Breast epithelium (tissue), 4 donors: ENCODE results near the gene THOP1. TPM values are rescaled to one million over a fixed set of nuclear protein-coding genes. Genes with fewer than 3 reads are reported as not detected.

ENCODE experiments used
- DNase-seq, 2 donors: peaks; one replicate each; pipeline ENCODE4 v3.0.0-alpha.2; 2019; ENCODE audit warnings: low spot score in 2 of 2
- H3K27ac ChIP-seq, 2 donors: fragments of 200-600 bp; sonication (generic) in 1 of 2; one replicate each; pipeline ENCODE4 v1.5.1; 2016 to 2019; ENCODE audit warnings: mild to moderate bottlenecking in 1 of 2
- H3K27me3 ChIP-seq, 2 donors: fragments of 200-600 bp; sonication (generic) in 1 of 2; one replicate each; pipeline versions ENCODE4 v1.5.1 to v1.6.0; 2017 to 2019; ENCODE audit warnings: control low read depth in 1 of 2, mild to moderate bottlenecking in 1 of 2
- H3K36me3 ChIP-seq: fragments of 200-600 bp; one replicate; pipeline ENCODE4 v1.5.1; 2019
- H3K4me1 ChIP-seq, 2 donors: fragments of 200-600 bp; sonication (generic); one replicate each; pipeline ENCODE4 v1.5.1; 2016 to 2019; ENCODE audit warnings: control low read depth in 1 of 2
- H3K4me3 ChIP-seq, 3 donors: fragments of 200-600 bp; sonication (generic); 1 replicate in 2 of 3; 2 replicates in 1 of 3; pipeline ENCODE4 v1.5.1; 2016 to 2019; ENCODE audit warnings: mild to moderate bottlenecking in 3 of 3, moderate library complexity in 2 of 3
- H3K9me3 ChIP-seq, 2 donors: fragments of 200-600 bp; sonication (generic) in 1 of 2; one replicate each; pipeline ENCODE4 v1.5.1; 2016 to 2019; ENCODE audit warnings: control low read depth in 1 of 2
- POLR2A ChIP-seq: fragments of 450-650 bp; IDR thresholded peaks from one replicate; pipeline ENCODE4 v1.6.1; 2016; ENCODE audit warnings: antibody characterized with exemption, mild to moderate bottlenecking, moderate library complexity
- POLR2AphosphoS5 ChIP-seq, 3 donors: sonication (generic); formaldehyde crosslinking; IDR thresholded peaks; one replicate each; pipeline ENCODE4 v1.6.1; 2017; ENCODE audit warnings: antibody characterized with exemption in 3 of 3
- intact Hi-C: fragments of 100-400 bp; cut with DNase I; formaldehyde crosslinking; loops from one replicate; pipeline ENCODE4 v1.15.1; 2023; ENCODE audit warnings: low total_unique reads
- total RNA-seq, 3 donors: library from RNA; depleted of rRNA; stranded (reverse); fragments of >200 nt; gene quantifications; one replicate each; pipeline ENCODE4 v1.1.0, GENCODE V29; 2016
- TF ChIP-seq, protein P1 (sequence below), 3 donors: fragments of 450-650 bp; IDR thresholded peaks; one replicate each; pipeline ENCODE4 v1.5.1; 2016 to 2017; ENCODE audit warnings: antibody characterized with exemption in 3 of 3, mild to moderate bottlenecking in 3 of 3, moderate library complexity in 3 of 3

The THOP1 gene
- total RNA-seq, result 10 to 100 TPM; 26.2 to 40.0 (median 39.1) TPM

DNA sequence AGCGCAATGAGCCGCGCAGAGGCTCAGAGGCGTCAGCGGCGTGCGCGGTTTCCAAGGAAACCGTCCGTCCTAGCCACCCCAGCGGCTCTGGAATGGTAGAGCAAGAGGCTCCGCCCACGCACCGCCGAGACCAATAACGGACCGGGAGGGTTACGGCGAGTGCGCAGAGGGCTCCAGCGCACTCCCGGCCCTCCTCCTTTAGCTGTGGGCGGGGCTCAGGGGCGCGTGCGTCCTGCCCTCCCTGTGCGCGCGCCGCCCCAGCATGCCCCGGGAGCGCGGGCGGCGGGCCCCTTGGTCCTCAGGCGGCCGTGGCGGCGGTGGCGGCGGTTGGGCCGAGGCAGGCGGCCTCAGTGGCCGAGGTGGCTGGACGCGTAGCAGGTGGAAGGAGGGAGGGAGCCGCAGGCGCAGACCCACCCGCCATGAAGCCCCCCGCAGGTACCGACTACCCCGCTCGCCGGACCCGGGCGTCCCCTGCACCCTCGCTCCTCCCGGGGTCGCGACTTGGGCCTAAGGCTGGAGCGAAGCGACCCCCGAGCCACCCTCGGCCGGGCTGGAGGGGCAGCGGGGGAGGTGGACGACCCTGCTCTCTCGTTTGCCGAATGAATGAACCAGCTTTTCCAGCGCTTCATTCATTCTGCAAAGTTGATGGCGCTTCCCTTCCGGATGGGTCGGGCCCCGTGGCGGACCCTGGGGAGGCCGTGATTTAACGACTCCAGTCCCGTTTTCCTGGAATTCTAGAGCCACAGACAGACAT lies at the start of gene THOP1:
Gene THOP1, plus strand, starts transcription at position 260 of the 754 bp plus-strand sequence. Its CDS starts 160 bp downstream, at position 420.
- peak; percentile 98 for DNase-seq
- Histone ChIP-seq H3K27ac (peak within 1 kb of the TSS; percentile 82 to 84), H3K27me3 (no peaks in the 10 kb centered on the region), H3K4me1 (peaks cover 5 to 19% of the 10 kb centered on the region in 2 donors), H3K36me3 (no peaks in the 10 kb centered on the region), H3K4me3 (peak within 1 kb of the TSS; percentile 54 to 89 (median 83)), H3K9me3 (no peaks in the 10 kb centered on the region)
- intact Hi-C loops, result no loop called here
- TF ChIP-seq POLR2A (no peak), POLR2AphosphoS5 (IDR thresholded peaks at IDR 0.05) (peak; percentile 14 to 31 (median 27))
- TF ChIP-seq, protein P1, sequence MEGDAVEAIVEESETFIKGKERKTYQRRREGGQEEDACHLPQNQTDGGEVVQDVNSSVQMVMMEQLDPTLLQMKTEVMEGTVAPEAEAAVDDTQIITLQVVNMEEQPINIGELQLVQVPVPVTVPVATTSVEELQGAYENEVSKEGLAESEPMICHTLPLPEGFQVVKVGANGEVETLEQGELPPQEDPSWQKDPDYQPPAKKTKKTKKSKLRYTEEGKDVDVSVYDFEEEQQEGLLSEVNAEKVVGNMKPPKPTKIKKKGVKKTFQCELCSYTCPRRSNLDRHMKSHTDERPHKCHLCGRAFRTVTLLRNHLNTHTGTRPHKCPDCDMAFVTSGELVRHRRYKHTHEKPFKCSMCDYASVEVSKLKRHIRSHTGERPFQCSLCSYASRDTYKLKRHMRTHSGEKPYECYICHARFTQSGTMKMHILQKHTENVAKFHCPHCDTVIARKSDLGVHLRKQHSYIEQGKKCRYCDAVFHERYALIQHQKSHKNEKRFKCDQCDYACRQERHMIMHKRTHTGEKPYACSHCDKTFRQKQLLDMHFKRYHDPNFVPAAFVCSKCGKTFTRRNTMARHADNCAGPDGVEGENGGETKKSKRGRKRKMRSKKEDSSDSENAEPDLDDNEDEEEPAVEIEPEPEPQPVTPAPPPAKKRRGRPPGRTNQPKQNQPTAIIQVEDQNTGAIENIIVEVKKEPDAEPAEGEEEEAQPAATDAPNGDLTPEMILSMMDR (IDR thresholded peaks at IDR 0.05), result peak in 1 of 3 donors; percentile 18

DNA sequence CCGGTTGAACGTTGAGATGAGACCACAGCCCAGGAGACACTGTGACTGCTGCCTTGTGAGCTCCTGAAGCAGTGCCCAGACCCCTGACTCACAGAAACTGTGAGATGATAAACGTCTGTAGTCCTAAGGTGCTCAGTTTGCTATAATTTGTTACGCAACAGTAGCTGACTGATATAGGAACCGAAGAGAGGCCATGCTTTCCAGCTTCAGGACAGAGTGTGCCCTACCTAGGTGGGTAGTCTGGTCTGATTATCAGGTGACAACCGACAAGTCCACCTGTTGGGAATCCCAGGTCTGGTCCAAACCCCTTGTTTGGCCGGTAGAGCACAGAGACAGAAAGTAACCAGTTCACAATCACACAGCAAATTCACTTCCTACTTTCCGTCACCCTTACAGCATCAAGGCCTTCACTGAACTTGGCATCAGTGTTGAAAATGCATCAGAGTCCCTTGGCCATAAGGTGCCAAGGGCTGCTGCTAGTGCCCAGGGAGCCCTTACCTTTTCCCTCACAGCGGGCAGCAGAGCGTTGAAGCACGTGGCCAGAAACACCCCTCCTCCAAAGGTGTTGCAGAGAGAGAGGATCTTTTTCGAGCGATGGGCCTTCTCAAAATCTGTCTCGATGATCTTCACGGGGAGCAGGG lies 48.6 kb upstream of the THOP1 start:
- no peak for DNase-seq
- no peaks in the 10 kb centered on the region for H3K36me3 ChIP-seq
- H3K4me1 ChIP-seq, result peaks cover 0 to 3% of the 10 kb centered on the region in 2 donors
- TF ChIP-seq POLR2A, result no peak
- TF ChIP-seq, protein P1 (IDR thresholded peaks at IDR 0.05), result no peak
- no peak for TF ChIP-seq POLR2AphosphoS5 (IDR thresholded peaks at IDR 0.05)
- no peak overlapping the region for H3K27ac ChIP-seq
- intact Hi-C loops, result no loop called here
- H3K27me3 ChIP-seq, result no peaks in the 10 kb centered on the region
- H3K4me3 ChIP-seq, result no peak overlapping the region
- H3K9me3 ChIP-seq, result no peaks in the 10 kb centered on the region

DNA sequence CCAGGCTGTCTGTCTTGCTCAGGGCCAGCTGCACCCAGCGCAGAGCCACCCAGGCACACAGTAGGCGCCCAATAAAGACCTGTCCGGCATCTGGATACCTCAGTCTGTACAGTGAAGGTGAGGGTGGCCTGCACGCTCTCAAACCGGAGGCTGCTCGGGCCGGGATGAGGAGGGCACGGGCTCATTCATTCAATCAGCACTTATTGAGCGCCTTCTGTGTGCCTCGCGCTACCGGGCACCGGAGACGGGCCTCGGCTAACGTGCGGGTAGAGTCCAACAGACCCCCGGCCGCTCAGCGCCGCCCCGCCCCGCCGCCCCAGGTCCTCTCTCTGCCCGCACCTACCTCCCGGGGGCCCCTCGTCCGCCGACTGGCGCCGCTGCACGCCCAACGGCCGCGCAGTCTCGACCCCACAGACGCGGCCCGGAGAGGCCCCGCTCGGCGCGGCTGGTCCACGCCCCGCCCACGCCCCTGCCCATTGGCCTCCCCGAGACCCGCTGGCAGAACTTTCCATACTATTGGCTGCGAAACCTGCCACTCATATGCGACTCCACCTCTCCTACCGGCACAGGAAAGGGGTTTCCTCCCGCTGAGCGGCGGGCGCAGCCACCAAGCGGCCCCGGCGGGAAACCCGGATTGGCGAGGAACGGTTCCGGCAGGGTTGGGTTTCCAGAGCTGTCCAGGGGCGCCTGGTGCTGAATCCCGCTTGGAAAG lies 45.5 kb upstream of the THOP1 start, which contains the start of gene SLC39A3:
Gene SLC39A3, minus strand, starts transcription at position 416 of the 712 bp plus-strand sequence. CDS start 2,760 bp downstream, outside the sequence.
- TF ChIP-seq POLR2A (no peak), POLR2AphosphoS5 (IDR thresholded peaks at IDR 0.05) (peak; percentile 48 to 72 (median 61))
- TF ChIP-seq, protein P1 (IDR thresholded peaks at IDR 0.05), result peak in 2 of 3 donors; percentile 22 to 47
- no peaks in the 10 kb centered on the region for H3K36me3 ChIP-seq
- DNase-seq, result peak; percentile 97 to 99
- intact Hi-C loops, result no loop called here
- H3K4me1 ChIP-seq, result peaks cover 0 to 3% of the 10 kb centered on the region in 2 donors
- H3K9me3 ChIP-seq, result no peaks in the 10 kb centered on the region
- H3K27me3 ChIP-seq, result no peaks in the 10 kb centered on the region
- H3K4me3 ChIP-seq, result peak within 1 kb of the TSS; percentile 89 to 94 (median 94)
- peak within 1 kb of the TSS; percentile 23 to 42 for H3K27ac ChIP-seq

DNA sequence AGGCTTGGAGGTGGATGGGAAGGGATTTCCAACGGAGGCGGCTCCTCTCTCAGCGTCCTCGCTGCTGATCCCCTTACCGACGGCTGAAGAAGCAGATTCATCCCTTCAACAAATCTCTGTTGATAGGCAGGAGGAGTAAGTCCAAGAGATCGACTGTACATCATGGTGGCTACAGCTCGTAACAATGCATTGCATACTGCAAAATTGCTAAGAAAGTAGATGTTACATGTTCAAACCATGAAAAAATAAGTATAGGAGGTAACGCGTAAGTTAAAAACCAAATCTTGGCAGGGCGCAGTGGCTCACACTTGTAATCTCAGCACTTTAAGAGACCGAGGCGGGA lies 45.0 kb upstream of the THOP1 start:
- Histone ChIP-seq H3K27me3 (no peaks in the 10 kb centered on the region), H3K4me1 (peaks cover 0 to 3% of the 10 kb centered on the region in 2 donors), H3K27ac (no peak overlapping the region), H3K36me3 (no peaks in the 10 kb centered on the region), H3K4me3 (peak overlapping the region in 2 of 3 donors; percentile 94), H3K9me3 (no peaks in the 10 kb centered on the region)
- intact Hi-C loops, result no loop called here
- TF ChIP-seq POLR2A (no peak), POLR2AphosphoS5 (IDR thresholded peaks at IDR 0.05) (no peak)
- TF ChIP-seq, protein P1 (IDR thresholded peaks at IDR 0.05), result no peak
- no peak for DNase-seq
